Upper lobe of right lung (tissue), 1 donor: ENCODE results near the gene ZSCAN16. TPM values are rescaled to one million over a fixed set of nuclear protein-coding genes. Genes with fewer than 3 reads are reported as not detected.
A peak's percentile ranks its signal among the peaks of the same experiment; 100 is the strongest.
"Not testable (repeated sequence)": the region's sequence is repeated elsewhere in the genome, so short reads cannot be mapped to it uniquely, and the experiment has no call there.

ENCODE experiments used
- ATAC-seq: fragments of 200-7000 bp; cut with Tn5 transposase; one replicate; pipeline ENCODE4 v1.9.1; 2020; ENCODE audit warnings: mild to moderate bottlenecking, moderate library complexity
- DNase-seq: peaks from one replicate; pipeline ENCODE4 v3.0.0-alpha.2; 2020
- H3K27ac ChIP-seq: fragments of 200-600 bp; one replicate; pipeline ENCODE4 v1.8.0; 2022
- H3K27me3 ChIP-seq: fragments of 200-600 bp; one replicate; pipeline ENCODE4 v1.8.0; 2022; ENCODE audit warnings: mild to moderate bottlenecking
- H3K36me3 ChIP-seq: fragments of 200-600 bp; one replicate; pipeline ENCODE4 v1.8.0; 2022
- H3K4me1 ChIP-seq: fragments of 200-600 bp; one replicate; pipeline ENCODE4 v1.8.0; 2022
- H3K4me3 ChIP-seq: fragments of 200-600 bp; one replicate; pipeline ENCODE4 v1.8.0; 2022; ENCODE audit warnings: mild to moderate bottlenecking
- H3K9me3 ChIP-seq: fragments of 200-600 bp; one replicate; pipeline ENCODE4 v1.8.0; 2022
- intact Hi-C: fragments of 100-400 bp; cut with DNase I; formaldehyde crosslinking; loops from one replicate; pipeline ENCODE4 v1.11.0; 2022
- long read RNA-seq: library from polyadenylated mRNA; unstranded; transcript quantifications from one replicate; pipeline ENCODE4 v2.0.0, GENCODE V29; 2021
- total RNA-seq: library from RNA; stranded (reverse); fragmentation: NEBNext Ultra II Directional; extraction: Animal tissue kit (Norgen Biotek cat#: 25700); gene quantifications from one replicate; pipeline ENCODE4 v1.2.1, GENCODE V29; 2021
- TF ChIP-seq, protein P1 (sequence below): fragments of 200-600 bp; IDR thresholded peaks from one replicate; pipeline ENCODE4 v1.8.0; 2022; ENCODE audit warnings: antibody characterized with exemption
- donor health status: DM: no; HTN: yes; CAD: no; lungs with severe emphysema.

Gene ZSCAN16
- 5.8 TPM for total RNA-seq
- long read RNA-seq, partial matches to known transcripts, result 2 of 6 reads
- long read RNA-seq, other reads (novel, unspliced or antisense), result 0 of 6 reads

GRCh38 chr6:28124350-28124970, at the start of gene ZSCAN16:
Gene ZSCAN16, plus strand, starts transcription at chr6:28124609. Its CDS starts 835 bp downstream, at chr6:28125444.
- Histone ChIP-seq H3K27ac (peak within 1 kb of the TSS; percentile 79), H3K36me3 (peaks cover 23% of the 10 kb centered on the region), H3K27me3 (no peaks in the 10 kb centered on the region), H3K4me1 (peaks cover 14% of the 10 kb centered on the region), H3K9me3 (no peaks in the 10 kb centered on the region), H3K4me3 (peak within 1 kb of the TSS; percentile 76)
- peak; percentile 92 for DNase-seq
- TF ChIP-seq, protein P1, sequence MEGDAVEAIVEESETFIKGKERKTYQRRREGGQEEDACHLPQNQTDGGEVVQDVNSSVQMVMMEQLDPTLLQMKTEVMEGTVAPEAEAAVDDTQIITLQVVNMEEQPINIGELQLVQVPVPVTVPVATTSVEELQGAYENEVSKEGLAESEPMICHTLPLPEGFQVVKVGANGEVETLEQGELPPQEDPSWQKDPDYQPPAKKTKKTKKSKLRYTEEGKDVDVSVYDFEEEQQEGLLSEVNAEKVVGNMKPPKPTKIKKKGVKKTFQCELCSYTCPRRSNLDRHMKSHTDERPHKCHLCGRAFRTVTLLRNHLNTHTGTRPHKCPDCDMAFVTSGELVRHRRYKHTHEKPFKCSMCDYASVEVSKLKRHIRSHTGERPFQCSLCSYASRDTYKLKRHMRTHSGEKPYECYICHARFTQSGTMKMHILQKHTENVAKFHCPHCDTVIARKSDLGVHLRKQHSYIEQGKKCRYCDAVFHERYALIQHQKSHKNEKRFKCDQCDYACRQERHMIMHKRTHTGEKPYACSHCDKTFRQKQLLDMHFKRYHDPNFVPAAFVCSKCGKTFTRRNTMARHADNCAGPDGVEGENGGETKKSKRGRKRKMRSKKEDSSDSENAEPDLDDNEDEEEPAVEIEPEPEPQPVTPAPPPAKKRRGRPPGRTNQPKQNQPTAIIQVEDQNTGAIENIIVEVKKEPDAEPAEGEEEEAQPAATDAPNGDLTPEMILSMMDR, result no peak
- ATAC-seq, result peak; percentile 99
- intact Hi-C loops, result no loop called here

- Histone ChIP-seq H3K9me3 (no peaks in the 10 kb centered on the region), H3K4me1 (peaks cover 13% of the 10 kb centered on the region), H3K27ac (no peak overlapping the region), H3K36me3 (no peaks in the 10 kb centered on the region), H3K27me3 (no peaks in the 10 kb centered on the region), H3K4me3 (no peak overlapping the region)
- no peak for ATAC-seq
- TF ChIP-seq, protein P1, result no peak
- DNase-seq, result no peak
- intact Hi-C loops, result no loop called here
Observed at GRCh38 chr6:28078050-28078449, 46.4 kb upstream of the ZSCAN16 start.

DNA sequence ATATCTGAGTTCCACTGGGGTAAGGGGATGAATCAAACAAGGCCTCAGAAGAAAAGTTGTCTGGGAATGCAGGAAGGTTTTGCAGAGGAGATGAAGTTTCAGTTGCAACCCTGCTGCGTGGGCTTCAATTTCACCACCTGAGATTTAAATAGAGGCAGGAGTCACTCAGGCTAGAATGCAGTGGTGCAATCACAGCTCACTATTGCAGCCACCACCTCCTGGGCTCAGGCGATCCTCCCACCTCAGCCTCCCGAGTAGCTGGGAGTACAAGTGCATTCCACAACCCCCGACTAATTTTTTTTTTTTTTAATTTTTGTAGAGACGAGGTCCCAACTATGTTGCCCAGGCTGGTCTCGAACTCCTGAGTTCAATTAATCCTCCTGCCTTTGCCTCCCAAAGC, 45.6 kb upstream of the ZSCAN16 start:
- intact Hi-C loops, result no loop called here
- H3K27ac ChIP-seq, result no peak overlapping the region
- ATAC-seq (no peak), DNase-seq (no peak)
- no peaks in the 10 kb centered on the region for H3K9me3 ChIP-seq
- no peaks in the 10 kb centered on the region for H3K36me3 ChIP-seq
- H3K4me3 ChIP-seq, result no peak overlapping the region
- no peaks in the 10 kb centered on the region for H3K27me3 ChIP-seq
- peaks cover 13% of the 10 kb centered on the region for H3K4me1 ChIP-seq
- TF ChIP-seq, protein P1, result no peak

- DNase-seq, intact Hi-C loops, H3K9me3 ChIP-seq, H3K27me3 ChIP-seq, H3K36me3 ChIP-seq: not testable (repeated sequence)
- Histone ChIP-seq H3K4me1 (peaks cover 13% of the 10 kb centered on the region), H3K27ac (peak within 1 kb of the TSS; percentile 90), H3K4me3 (peak within 1 kb of the TSS; percentile 90)
- peak; percentile 29 for ATAC-seq
Observed at GRCh38 chr6:28080381-28080630, 44.1 kb upstream of the ZSCAN16 start, which contains the start of gene ZNF165. Gene ZNF165, plus strand, starts transcription at chr6:28080568. Its CDS starts 4,913 bp downstream, at chr6:28085481.

GRCh38 chr6:28080631-28081485, 43.6 kb upstream of the ZSCAN16 start:
- intact Hi-C loops, result no loop called here

DNA sequence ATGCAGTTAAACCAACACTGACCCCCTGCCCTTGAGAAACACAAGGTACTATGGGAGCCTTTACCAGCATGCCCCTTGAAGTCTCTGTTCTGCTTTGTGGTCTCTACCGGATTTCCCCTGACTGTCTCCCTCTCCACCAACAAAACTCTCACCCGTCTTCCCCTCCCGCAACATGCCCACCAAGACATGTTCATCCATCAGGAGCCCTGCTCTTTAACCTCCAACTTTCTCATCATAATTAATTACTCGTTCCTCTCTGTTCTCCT, 43.0 kb upstream of the ZSCAN16 start:
- intact Hi-C loops, result no loop called here
- H3K27me3 ChIP-seq, result no peaks in the 10 kb centered on the region
- H3K4me1 ChIP-seq, result peaks cover 13% of the 10 kb centered on the region
- TF ChIP-seq, protein P1, result no peak
- ATAC-seq (no peak), DNase-seq (no peak)
- H3K4me3 ChIP-seq, result peak overlapping the region; percentile 90
- peaks cover 7% of the 10 kb centered on the region for H3K36me3 ChIP-seq
- H3K9me3 ChIP-seq, result no peaks in the 10 kb centered on the region
- H3K27ac ChIP-seq, result peak overlapping the region; percentile 90

More at GRCh38 chr6:28080631-28081485, 43.6 kb upstream of the ZSCAN16 start:
- Histone ChIP-seq H3K27me3 (no peaks in the 10 kb centered on the region), H3K4me3 (peak overlapping the region; percentile 90), H3K36me3 (peaks cover 3% of the 10 kb centered on the region), H3K27ac (peak overlapping the region; percentile 90), H3K9me3 (no peaks in the 10 kb centered on the region), H3K4me1 (peaks cover 13% of the 10 kb centered on the region)
- DNase-seq (peak; percentile 94), ATAC-seq (peak; percentile 98)
- TF ChIP-seq, protein P1, result no peak
